Activated CD4-positive, alpha-beta T cell treated with anti-CD3 and anti-CD28 coated beads, Interleukin-2, Interleukin-4, amounts not matched to agents 100 ng/mL and 50 ng/mL, durations not matched to agents 16 hours and 8 hours (primary cell): Measurements from ENCODE around the gene GPC4.
"Not testable (repeated sequence)": the region's sequence is repeated elsewhere in the genome, so short reads cannot be mapped to it uniquely, and the experiment has no call there.

Source experiments
- DNase-seq: peaks from one replicate; pipeline ENCODE4 v3.0.0-alpha.2; 2020; ENCODE audit warnings: low spot score

Gene GPC4

GRCh38 chrX:133305348-133305747, 109.9 kb downstream of the GPC4 start:
- DNase-seq, result no peak

- no peak for DNase-seq
Measured at GRCh38 chrX:133302775-133303445, 112.4 kb downstream of the GPC4 start.

DNA sequence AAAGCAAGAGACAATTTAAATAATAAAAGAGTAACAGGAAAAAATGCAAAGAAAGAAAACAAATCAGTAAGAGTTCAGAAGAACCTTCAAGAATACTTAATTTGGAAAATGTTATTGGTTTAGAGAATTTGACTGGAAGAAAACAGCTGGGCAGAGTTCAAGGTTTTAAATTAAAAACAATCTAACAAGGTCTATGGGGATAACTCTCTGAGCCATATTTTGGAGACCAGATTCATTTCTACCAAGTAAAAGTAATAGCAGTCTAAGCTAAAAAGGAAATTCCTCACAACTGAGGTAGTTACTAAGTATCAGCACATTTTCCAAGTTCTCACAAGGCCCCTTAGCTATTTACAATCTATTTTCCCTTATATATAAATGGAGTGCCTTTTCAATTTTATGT, 114.7 kb downstream of the GPC4 start:
- DNase-seq, result no peak

DNA sequence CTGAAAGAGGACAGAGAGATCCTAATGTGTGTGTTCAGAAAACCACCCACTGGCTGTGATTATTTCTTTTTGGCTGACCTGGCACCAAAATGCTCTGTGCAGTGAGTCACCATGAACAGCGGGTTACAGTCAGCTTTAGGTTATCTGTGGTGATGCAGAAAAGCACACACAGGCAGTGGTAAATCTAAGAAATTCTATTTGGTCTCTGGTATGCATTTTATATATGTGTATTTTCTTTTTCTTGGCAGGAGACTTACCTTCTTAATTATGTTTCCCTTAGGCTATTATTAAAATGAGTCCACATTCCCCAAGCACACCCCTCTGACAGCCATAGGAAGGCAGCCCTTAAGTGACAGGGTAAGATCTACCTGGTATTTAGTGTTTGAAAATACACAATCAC, 118.0 kb downstream of the GPC4 start:
- no peak for DNase-seq

- no peak for DNase-seq
Measured at GRCh38 chrX:133294126-133294525, 121.2 kb downstream of the GPC4 start.

GRCh38 chrX:133290076-133290475, 125.2 kb downstream of the GPC4 start:
- no peak for DNase-seq

- no peak for DNase-seq
Measured at GRCh38 chrX:133287860-133288259, 127.4 kb downstream of the GPC4 start.

- DNase-seq, result no peak
Measured at GRCh38 chrX:133285341-133285740, 129.9 kb downstream of the GPC4 start.

- not testable (repeated sequence) for DNase-seq
Measured at GRCh38 chrX:133279112-133279730, 136.1 kb downstream of the GPC4 start.

DNA sequence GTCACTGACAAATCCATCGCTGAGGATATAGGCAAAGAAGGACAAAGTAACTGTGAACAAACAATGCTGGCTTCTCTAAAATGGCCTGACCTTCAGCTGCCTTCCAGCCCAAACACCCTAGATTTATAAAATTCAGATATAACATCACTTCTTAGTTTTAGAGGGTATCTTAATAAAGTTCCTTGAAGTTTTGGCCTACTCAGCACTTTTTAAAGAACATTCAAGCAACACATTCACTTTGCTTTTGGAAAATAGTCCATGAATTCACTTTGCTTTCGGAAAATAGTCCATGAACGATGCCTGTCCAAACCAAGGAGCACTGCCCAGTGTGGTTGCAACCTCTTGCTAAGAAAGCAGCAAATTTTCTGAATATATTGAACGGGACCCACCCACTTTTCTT, 142.1 kb downstream of the GPC4 start:
- DNase-seq, result no peak

DNA sequence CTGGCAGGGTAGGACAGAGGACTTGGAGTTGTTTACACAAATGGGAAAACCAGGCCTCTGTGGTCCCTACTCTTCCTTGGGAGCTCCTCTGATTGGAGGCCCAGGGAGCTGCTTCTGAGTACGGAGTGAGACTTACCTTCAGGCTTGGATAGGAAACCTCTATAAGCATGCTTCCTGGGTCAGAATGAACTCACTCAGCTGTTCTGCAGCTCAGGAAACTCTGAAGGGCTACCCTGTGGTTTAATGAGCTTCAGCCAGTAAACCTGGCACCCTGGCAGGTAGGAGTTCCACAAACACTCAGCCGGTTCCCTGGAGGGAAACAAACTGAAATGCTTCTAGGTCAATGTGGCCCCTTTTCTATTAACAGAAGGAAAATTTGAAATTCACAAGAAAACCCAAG, 146.1 kb downstream of the GPC4 start:
- no peak for DNase-seq

DNA sequence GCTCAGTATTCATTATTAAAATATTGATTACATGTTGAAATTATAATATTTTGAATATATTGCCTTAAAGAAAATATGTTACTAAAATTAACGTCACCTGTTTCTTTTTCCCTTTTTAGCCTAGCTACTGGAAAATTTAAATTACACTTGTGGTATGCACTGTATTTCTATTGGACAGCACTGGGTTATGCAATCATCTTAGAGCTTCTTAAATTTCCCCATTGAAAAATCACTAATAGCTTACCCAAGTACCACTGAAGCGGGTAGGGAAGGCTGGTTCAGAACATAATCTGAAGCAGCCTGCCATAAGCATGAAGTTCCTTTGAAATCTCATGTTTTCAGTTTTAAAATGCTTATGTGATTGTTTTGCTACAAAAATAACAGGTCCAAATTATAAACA, 147.7 kb downstream of the GPC4 start:
- DNase-seq, result no peak

DNA sequence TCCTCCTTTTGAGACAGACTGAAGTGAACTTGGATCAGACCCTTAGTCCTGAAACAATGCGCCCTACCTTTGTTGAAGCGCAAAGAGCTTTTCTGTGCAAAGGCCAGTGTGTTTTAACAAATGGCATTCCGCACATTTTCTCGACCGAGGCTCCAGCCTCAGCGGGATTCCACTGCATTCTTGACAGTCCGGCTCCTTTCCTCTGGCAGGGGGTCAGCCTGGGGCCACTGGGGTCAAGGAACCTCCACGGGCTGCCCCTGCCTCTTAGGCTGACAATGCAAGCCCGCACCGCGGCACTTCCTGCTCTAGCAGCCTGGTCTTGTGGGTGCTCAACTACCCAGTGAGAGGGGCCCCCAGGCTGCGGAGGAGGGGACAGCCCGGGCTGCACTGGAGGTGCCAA, 150.0 kb downstream of the GPC4 start:
- no peak for DNase-seq

DNA sequence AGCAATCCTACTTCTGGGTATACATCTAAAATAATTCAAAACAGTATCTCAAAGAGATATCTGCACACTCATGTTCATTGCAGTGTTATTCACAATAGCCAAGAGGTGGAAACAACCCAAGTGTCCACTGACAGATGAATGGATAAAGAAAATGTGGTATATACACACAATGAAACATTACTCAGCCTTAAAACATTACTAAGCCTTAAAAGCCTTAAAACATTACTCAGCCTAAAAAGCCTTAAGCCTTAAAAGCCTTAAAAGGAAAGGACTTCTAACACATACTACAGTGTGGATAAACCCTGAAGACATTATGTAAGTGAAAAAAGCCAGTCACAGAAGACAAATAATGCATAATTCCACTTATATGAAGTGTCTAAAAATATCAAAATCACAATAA, 156.8 kb downstream of the GPC4 start:
- DNase-seq, result no peak

- DNase-seq, result no peak
Measured at GRCh38 chrX:133254666-133255065, 160.6 kb downstream of the GPC4 start.

- DNase-seq, result no peak
Measured at GRCh38 chrX:133251204-133251603, 164.1 kb downstream of the GPC4 start.

DNA sequence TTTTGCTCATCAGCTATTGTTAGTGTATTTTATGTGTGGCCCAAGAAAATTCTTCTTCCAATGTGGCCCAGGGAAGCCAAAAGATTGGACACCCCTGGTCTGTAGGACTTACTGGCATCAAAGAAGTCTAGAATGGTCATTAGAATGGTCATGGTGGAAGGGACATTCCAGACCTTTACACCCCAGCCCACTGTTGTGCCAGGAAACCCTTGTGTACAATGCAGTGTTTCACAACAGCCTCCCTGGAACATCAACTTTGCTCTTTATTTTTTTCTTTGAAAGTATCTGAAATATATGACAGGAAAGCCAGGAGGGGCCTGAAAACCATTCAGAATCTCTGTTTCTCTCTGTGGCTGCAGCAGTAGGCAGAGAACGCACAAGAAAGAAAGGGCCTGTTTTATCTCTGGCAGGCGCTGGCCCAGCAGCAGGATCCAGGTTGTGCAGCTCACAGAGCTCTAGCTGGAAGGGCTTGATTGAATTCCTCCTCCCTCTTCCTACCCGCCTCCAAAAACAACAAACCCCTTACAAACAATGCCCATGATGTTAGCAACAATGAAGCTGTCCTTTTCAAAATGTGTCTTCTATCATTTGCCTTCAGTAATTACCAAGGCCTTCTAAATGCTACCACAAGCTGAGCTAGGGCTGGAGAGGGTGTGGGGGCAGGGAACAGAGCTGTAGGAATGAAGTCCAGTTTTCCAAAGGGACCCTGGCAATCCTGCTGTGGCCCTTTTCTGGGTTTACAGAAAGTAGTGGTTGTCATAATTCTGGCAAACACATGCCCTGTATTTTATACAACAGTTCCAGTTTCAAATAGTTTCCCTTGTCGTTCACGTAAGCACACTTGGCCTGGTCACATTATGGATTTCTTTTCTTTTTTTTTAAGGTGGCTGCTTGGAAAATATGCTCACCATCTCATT, 164.8 kb downstream of the GPC4 start:
- no peak for DNase-seq
